ENCODE results near the gene NEK6. TPM values are rescaled to one million over a fixed set of nuclear protein-coding genes. Genes with fewer than 3 reads are reported as not detected.
A peak's percentile ranks its signal among the peaks of the same experiment; 100 is the strongest.

NEK6 gene
- total RNA-seq, 2 experiments from 2014 or later: 5.6 to 16.4 TPM

DNA sequence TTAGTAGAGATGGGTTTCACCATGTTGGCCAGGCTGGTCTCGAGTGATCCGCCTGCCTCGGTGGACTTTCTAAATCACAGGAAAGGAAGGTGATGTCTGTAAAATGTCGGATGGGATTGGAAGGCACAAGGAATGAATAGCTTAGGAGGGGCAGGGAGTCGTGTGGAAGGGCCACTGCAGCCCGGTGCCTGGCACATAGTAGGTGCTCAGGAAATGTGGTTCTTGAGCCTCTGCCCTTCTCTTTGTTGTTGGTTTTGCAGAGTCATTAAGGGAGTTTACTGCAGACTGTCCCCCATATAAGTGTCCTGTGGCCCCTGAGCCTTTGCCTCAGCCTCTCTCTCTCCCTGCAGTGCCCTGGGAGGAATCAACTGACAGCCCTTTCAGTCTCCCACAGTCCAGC is 11.8 kb downstream of the NEK6 start:
- Histone ChIP-seq H3K9me2 (ENCODE audit: insufficient read depth, low read length) (no peaks in the 10 kb centered on the region), H3K9me3 (ENCODE audit: low read length) (no peaks in the 10 kb centered on the region), H3K4me3 (ENCODE audit: low read depth, low read length, poor library complexity, severe bottlenecking) (no peak overlapping the region), H4K20me1 (ENCODE audit: insufficient read depth, low read length) (no peaks in the 10 kb centered on the region), H3K27ac (ENCODE audit: low read depth, low read length, poor library complexity, severe bottlenecking) (no peak overlapping the region), H3K4me2 (ENCODE audit: low read length) (no peak overlapping the region), H3K4me1 (ENCODE audit: insufficient read depth, low read length, poor library complexity, severe bottlenecking) (peaks cover 55% of the 10 kb centered on the region), H3K79me2 (ENCODE audit: insufficient read depth, low read depth, low read length) (peaks cover 7% of the 10 kb centered on the region; the same call in 1 of the 2 replicates), H3K36me3 (ENCODE audit: insufficient read depth, low read length) (no peaks in the 10 kb centered on the region), H2AFZ (ENCODE audit: low read length) (no peak overlapping the region)
- ChIA-PET CTCF (ENCODE audit: unreplicated experiment) (no interaction called here), POLR2A (no interaction called here)
- TF ChIP-seq CTCF (conservative IDR thresholded peaks at IDR 0.05; ENCODE audit: low read length): no peak
- no peak for TF ChIP-seq EZH2phosphoT487 (IDR thresholded peaks at IDR 0.05; ENCODE audit: borderline replicate concordance, low read depth, low read length)
- intact Hi-C loops (cut with micrococcal nuclease; ENCODE audit: unreplicated experiment): no loop called here
- DNase-seq (ENCODE audit: low spot score): no peak
- BruUV-seq (replicated peaks): no TSS peak

- no TSS peak for BruUV-seq (replicated peaks)
- no peaks in the 10 kb centered on the region for H3K9me3 ChIP-seq (ENCODE audit: low read length)
- H3K9me2 ChIP-seq (ENCODE audit: insufficient read depth, low read length): no peaks in the 10 kb centered on the region
- TF ChIP-seq CTCF (conservative IDR thresholded peaks at IDR 0.05; ENCODE audit: low read length): no peak
- TF ChIP-seq EZH2phosphoT487 (IDR thresholded peaks at IDR 0.05; ENCODE audit: borderline replicate concordance, low read depth, low read length): no peak
- H3K36me3 ChIP-seq (ENCODE audit: insufficient read depth, low read length): no peaks in the 10 kb centered on the region
- no peaks in the 10 kb centered on the region for H4K20me1 ChIP-seq (ENCODE audit: insufficient read depth, low read length)
- H2AFZ ChIP-seq (ENCODE audit: low read length): no peak overlapping the region
- POLR2A ChIA-PET: no interaction called here
- H3K4me3 ChIP-seq (ENCODE audit: low read depth, low read length, poor library complexity, severe bottlenecking): no peak overlapping the region
- intact Hi-C loops (cut with micrococcal nuclease; ENCODE audit: unreplicated experiment): no loop called here
- H3K4me2 ChIP-seq (ENCODE audit: low read length): 0 out of 2 replicates have a peak overlapping the region, but pooled peaks have one; percentile 4
- H3K27ac ChIP-seq (ENCODE audit: low read depth, low read length, poor library complexity, severe bottlenecking): no peak overlapping the region
- H3K79me2 ChIP-seq (ENCODE audit: insufficient read depth, low read depth, low read length): peaks cover 7% of the 10 kb centered on the region; the same call in 1 of the 2 replicates
- peaks cover 43% of the 10 kb centered on the region for H3K4me1 ChIP-seq (ENCODE audit: insufficient read depth, low read length, poor library complexity, severe bottlenecking)
- CTCF ChIA-PET (ENCODE audit: unreplicated experiment): no interaction called here
- no peak for DNase-seq (ENCODE audit: low spot score)
Observed at GRCh38 chr9:124270504-124271335, 13.0 kb downstream of the NEK6 start.

DNA sequence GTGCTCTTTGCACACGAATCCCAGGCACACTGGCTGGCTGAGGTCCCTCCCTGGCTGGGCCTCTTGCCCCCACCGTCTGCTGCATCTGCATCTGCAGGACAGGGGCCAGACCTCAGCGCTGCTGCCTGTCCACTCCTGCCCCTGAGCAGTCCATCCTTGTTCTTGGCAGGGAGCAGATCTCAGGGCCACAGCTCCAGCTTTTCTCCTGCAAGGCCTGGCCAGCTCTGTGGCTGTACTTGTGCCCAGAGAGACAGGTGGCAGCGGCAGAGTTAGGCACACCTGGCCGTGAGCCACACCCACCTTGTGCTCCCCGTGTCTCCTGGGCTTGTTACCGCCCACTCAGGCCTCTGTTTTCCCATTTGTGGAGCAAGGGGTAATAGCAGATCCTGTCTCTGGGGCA is 13.9 kb downstream of the NEK6 start:
- H3K9me3 ChIP-seq (ENCODE audit: low read length): no peaks in the 10 kb centered on the region
- H3K79me2 ChIP-seq (ENCODE audit: insufficient read depth, low read depth, low read length): peaks cover 7% of the 10 kb centered on the region; the same call in 1 of the 2 replicates
- no peaks in the 10 kb centered on the region for H3K36me3 ChIP-seq (ENCODE audit: insufficient read depth, low read length)
- POLR2A ChIA-PET: no interaction called here
- no peaks in the 10 kb centered on the region for H4K20me1 ChIP-seq (ENCODE audit: insufficient read depth, low read length)
- CTCF ChIA-PET (ENCODE audit: unreplicated experiment): no interaction called here
- DNase-seq (ENCODE audit: low spot score): no peak
- H3K4me2 ChIP-seq (ENCODE audit: low read length): no peak overlapping the region
- H3K9me2 ChIP-seq (ENCODE audit: insufficient read depth, low read length): no peaks in the 10 kb centered on the region
- H3K4me1 ChIP-seq (ENCODE audit: insufficient read depth, low read length, poor library complexity, severe bottlenecking): peaks cover 34% of the 10 kb centered on the region
- BruUV-seq (replicated peaks): no TSS peak
- no peak overlapping the region for H3K4me3 ChIP-seq (ENCODE audit: low read depth, low read length, poor library complexity, severe bottlenecking)
- intact Hi-C loops (cut with micrococcal nuclease; ENCODE audit: unreplicated experiment): no loop called here
- TF ChIP-seq CTCF (conservative IDR thresholded peaks at IDR 0.05; ENCODE audit: low read length) (no peak), EZH2phosphoT487 (IDR thresholded peaks at IDR 0.05; ENCODE audit: borderline replicate concordance, low read depth, low read length) (no peak)
- no peak overlapping the region for H2AFZ ChIP-seq (ENCODE audit: low read length)
- H3K27ac ChIP-seq (ENCODE audit: low read depth, low read length, poor library complexity, severe bottlenecking): no peak overlapping the region
